HG03064 (cell line): ENCODE results near the gene DNAH12.
"Not testable (repeated sequence)": the region's sequence is repeated elsewhere in the genome, so short reads cannot be mapped to it uniquely, and the experiment has no call there.

ENCODE experiments used
- ATAC-seq: cut with Tn5 transposase; IDR thresholded peaks from one replicate; pipeline ENCODE4 v1.9.1; 2021; ENCODE audit warnings: low read depth; ENCODE audit not compliant: unreplicated experiment

The DNAH12 gene

GRCh38 chr3:57420001-57420400 is 124.1 kb downstream of the DNAH12 start:
- no peak for ATAC-seq

- ATAC-seq = no peak
Measured at GRCh38 chr3:57411715-57412114, 132.4 kb downstream of the DNAH12 start.

- ATAC-seq = no peak
Measured at GRCh38 chr3:57409471-57409870, 134.7 kb downstream of the DNAH12 start.

GRCh38 chr3:57402675-57403074 is 141.5 kb downstream of the DNAH12 start:
- no peak for ATAC-seq

GRCh38 chr3:57397175-57398026 is 146.7 kb downstream of the DNAH12 start:
- peak; percentile 94 for ATAC-seq

GRCh38 chr3:57393977-57394376 is 150.2 kb downstream of the DNAH12 start:
- no peak for ATAC-seq

- ATAC-seq = no peak
Measured at GRCh38 chr3:57391767-57392166, 152.4 kb downstream of the DNAH12 start.

GRCh38 chr3:57389271-57389670 is 154.9 kb downstream of the DNAH12 start:
- no peak for ATAC-seq

- no peak for ATAC-seq
Measured at GRCh38 chr3:57386307-57386706, 157.8 kb downstream of the DNAH12 start.

- ATAC-seq = no peak
Measured at GRCh38 chr3:57385498-57385897, 158.6 kb downstream of the DNAH12 start.

GRCh38 chr3:57383838-57384237 is 160.3 kb downstream of the DNAH12 start:
- no peak for ATAC-seq

GRCh38 chr3:57383406-57383805 is 160.7 kb downstream of the DNAH12 start:
- no peak for ATAC-seq

GRCh38 chr3:57382933-57383332 is 161.2 kb downstream of the DNAH12 start:
- ATAC-seq = no peak

GRCh38 chr3:57370341-57370740 is 173.8 kb downstream of the DNAH12 start:
- ATAC-seq = no peak

GRCh38 chr3:57365089-57365488 is 179.1 kb downstream of the DNAH12 start:
- not testable (repeated sequence) for ATAC-seq

GRCh38 chr3:57356275-57356674 is 187.9 kb downstream of the DNAH12 start:
- ATAC-seq = not testable (repeated sequence)

- no peak for ATAC-seq
Measured at GRCh38 chr3:57354768-57355167, 189.4 kb downstream of the DNAH12 start.

GRCh38 chr3:57350271-57350670 is 193.9 kb downstream of the DNAH12 start:
- no peak for ATAC-seq

- ATAC-seq = not testable (repeated sequence)
Measured at GRCh38 chr3:57339071-57339642, 205.0 kb downstream of the DNAH12 start.

- not testable (repeated sequence) for ATAC-seq
Measured at GRCh38 chr3:57338272-57339070, 205.7 kb downstream of the DNAH12 start.

- no peak for ATAC-seq
Measured at GRCh38 chr3:57335283-57335938, 208.7 kb downstream of the DNAH12 start.
